Measurements from ENCODE around the gene WFS1. TPM values are rescaled to one million over a fixed set of nuclear protein-coding genes. Genes with fewer than 3 reads are reported as not detected.

WFS1 gene
- total and polyA plus RNA-seq, 10 donors = 4.9 to 62.2 (median 34.8) TPM

- DNase-seq = no peak
- no peak overlapping the region for H3K27ac ChIP-seq
- TF ChIP-seq POLR2A (IDR thresholded peaks at IDR 0.05) (no peak), POLR2AphosphoS5 (IDR thresholded peaks at IDR 0.05) (no peak), CTCF (IDR thresholded peaks at IDR 0.05 in 8 of 11, conservative IDR thresholded peaks at IDR 0.05 in 3 of 11) (no peak)
- no peak overlapping the region for H3K4me3 ChIP-seq
- intact Hi-C loops (cut with DNase I; ENCODE audit: low total_unique reads) = no loop called here
- peaks cover 0 to 18% (median 8%) of the 10 kb centered on the region in 8 donors for H3K9me3 ChIP-seq
- no peaks in the 10 kb centered on the region for H3K36me3 ChIP-seq
- WGBS, 5 donors = 74 to 88% (median 83%) methylated on average over 7 to 12 of the region's 12 CpGs
- peaks cover 0 to 6% (median 0%) of the 10 kb centered on the region in 6 donors for H3K4me1 ChIP-seq
- H3K27me3 ChIP-seq (replicated peaks in 1 of 7) = peaks cover 0 to 51% (median 0%) of the 10 kb centered on the region in 7 donors
Observed at GRCh38 chr4:6318206-6318605, 48.6 kb downstream of the WFS1 start.

GRCh38 chr4:6319530-6320150, 50.0 kb downstream of the WFS1 start:
- WGBS, 5 donors = 86 to 87% (median 86%) methylated on average over 6 to 12 of the region's 12 CpGs
- intact Hi-C loops (cut with DNase I; ENCODE audit: low total_unique reads) = loop anchor here (10.0 kb wide), 1 partner anchor 325 kb away; no protein-coding TSS in a partner anchor
- Histone ChIP-seq H3K4me3 (no peak overlapping the region), H3K4me1 (peaks cover 0 to 6% (median 4%) of the 10 kb centered on the region in 6 donors), H3K27ac (no peak overlapping the region), H3K9me3 (peaks cover 0 to 18% (median 8%) of the 10 kb centered on the region in 8 donors), H3K27me3 (replicated peaks in 1 of 7) (peaks cover 0 to 61% (median 0%) of the 10 kb centered on the region in 7 donors), H3K36me3 (no peaks in the 10 kb centered on the region)
- DNase-seq = no peak
- TF ChIP-seq POLR2AphosphoS5 (IDR thresholded peaks at IDR 0.05) = no peak

DNA sequence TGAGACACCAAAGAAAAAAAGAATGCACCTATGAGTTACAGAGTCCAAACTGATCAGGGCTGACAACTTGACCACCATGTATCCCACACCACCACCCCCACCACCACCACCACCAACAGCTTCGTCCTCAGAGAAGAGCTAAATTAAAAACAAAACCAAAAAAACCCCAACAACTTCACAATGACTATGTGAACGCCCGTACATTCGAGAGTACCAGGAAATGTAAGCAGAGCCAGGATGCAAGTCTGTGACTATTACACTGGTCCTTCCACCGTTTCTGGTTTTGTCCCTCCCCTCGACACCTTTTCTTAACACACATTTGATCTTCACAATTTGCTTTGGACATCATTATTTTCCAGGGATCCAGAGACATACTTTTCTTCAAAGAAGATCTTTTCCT, 51.0 kb downstream of the WFS1 start:
- 60 to 71% (median 69%) methylated on average over 6 of the region's 6 CpGs for WGBS, 5 donors

DNA sequence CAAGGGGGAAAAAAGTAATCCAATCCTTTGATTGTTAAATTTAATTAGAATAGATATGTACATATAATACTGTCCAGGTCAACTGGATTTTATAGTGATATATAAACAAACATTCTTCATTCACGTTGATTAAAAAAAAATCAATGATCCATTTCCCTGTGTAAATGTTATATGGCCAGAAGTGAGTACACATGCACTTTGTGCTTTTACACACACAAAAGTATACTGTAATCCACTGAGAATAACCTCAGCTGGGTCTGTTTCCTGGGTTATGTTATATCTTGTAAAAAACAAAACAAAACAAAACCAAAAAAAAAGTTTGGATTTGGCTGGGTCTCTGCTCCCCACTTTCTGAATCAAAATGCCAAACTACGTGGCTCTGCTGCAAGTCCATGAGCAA, 51.7 kb downstream of the WFS1 start:
- TF ChIP-seq CTCF (IDR thresholded peaks at IDR 0.05 in 8 of 11, conservative IDR thresholded peaks at IDR 0.05 in 3 of 11) = no peak
- no peak for TF ChIP-seq POLR2AphosphoS5 (IDR thresholded peaks at IDR 0.05)
- 82 to 89% (median 86%) methylated on average over 2 of the region's 2 CpGs for WGBS, 5 donors
- intact Hi-C loops (cut with DNase I; ENCODE audit: low total_unique reads) = loop anchor here (10.0 kb wide), 1 partner anchor 327 kb away; no protein-coding TSS in a partner anchor

More for the DNA sequence above, 51.0 kb downstream of the WFS1 start:
- Histone ChIP-seq H3K27ac (no peak overlapping the region), H3K36me3 (no peaks in the 10 kb centered on the region), H3K4me1 (peaks cover 0 to 17% (median 13%) of the 10 kb centered on the region in 6 donors), H3K4me3 (no peak overlapping the region), H3K9me3 (peaks cover 0 to 18% (median 8%) of the 10 kb centered on the region in 8 donors), H3K27me3 (replicated peaks in 1 of 7) (peaks cover 0 to 71% (median 0%) of the 10 kb centered on the region in 7 donors)
- TF ChIP-seq CTCF (IDR thresholded peaks at IDR 0.05 in 8 of 11, conservative IDR thresholded peaks at IDR 0.05 in 3 of 11) (no peak), POLR2A (IDR thresholded peaks at IDR 0.05) (no peak), POLR2AphosphoS5 (IDR thresholded peaks at IDR 0.05) (no peak)
- no peak for DNase-seq
- intact Hi-C loops (cut with DNase I; ENCODE audit: low total_unique reads) = loop anchor here (10.0 kb wide), 1 partner anchor 326 kb away; no protein-coding TSS in a partner anchor

More for the DNA sequence above, 51.7 kb downstream of the WFS1 start:
- H3K4me3 ChIP-seq = no peak overlapping the region
- H3K36me3 ChIP-seq = no peaks in the 10 kb centered on the region
- peaks cover 0 to 23% (median 15%) of the 10 kb centered on the region in 6 donors for H3K4me1 ChIP-seq
- peaks cover 0 to 18% (median 8%) of the 10 kb centered on the region in 8 donors for H3K9me3 ChIP-seq
- H3K27ac ChIP-seq = no peak overlapping the region
- DNase-seq = no peak
- peaks cover 0 to 78% (median 0%) of the 10 kb centered on the region in 7 donors for H3K27me3 ChIP-seq (replicated peaks in 1 of 7)
